GM21447 (cell line): ENCODE measurements around the gene ZDHHC18.

Experiments used
- ATAC-seq: cut with Tn5 transposase; IDR thresholded peaks from one replicate; pipeline ENCODE4 v1.9.1; 2021; ENCODE audit not compliant: unreplicated experiment

Gene ZDHHC18

GRCh38 chr1:26897351-26897750 lies 70.9 kb downstream of the ZDHHC18 start:
- no peak for ATAC-seq

GRCh38 chr1:26900001-26900814 lies 73.7 kb downstream of the ZDHHC18 start, which contains the start of gene GPATCH3:
Gene GPATCH3, minus strand, starts transcription at chr1:26900467. Its CDS starts 25 bp downstream, at chr1:26900442.
- peak; percentile 82 for ATAC-seq

GRCh38 chr1:26900815-26901511 lies 74.5 kb downstream of the ZDHHC18 start:
- no peak for ATAC-seq
